ENCODE data around the gene ZNF730. TPM values are rescaled to one million over a fixed set of nuclear protein-coding genes. Genes with fewer than 3 reads are reported as not detected.

ZNF730 gene
- polyA plus RNA-seq, 1 of the 3 experiments (the other 2 are of a cell fraction) = 0.30 TPM

- Histone ChIP-seq H3K36me3 (replicated peaks in 1 of 2; ENCODE audit: control insufficient read depth in 1 of 2, insufficient read depth in 2 of 2, low read length in 1 of 2) (peaks cover 0 to 8% of the 10 kb centered on the region in 2 experiments), H3K27me3 (ENCODE audit: insufficient read depth) (no peaks in the 10 kb centered on the region), H3K9ac (no peak overlapping the region), H3K4me2 (no peak overlapping the region), H3K4me3 (ENCODE audit: low read depth in 2 of 2, low read length in 1 of 2) (no peak overlapping the region), H2AFZ (ENCODE audit: low read depth) (no peak overlapping the region), H3K27ac (ENCODE audit: low read depth in 2 of 2, low read length in 1 of 2) (no peak overlapping the region), H3K9me2 (no peaks in the 10 kb centered on the region), H3K4me1 (ENCODE audit: control insufficient read depth in 1 of 2, insufficient read depth in 2 of 2, low read depth in 1 of 2, low read length in 1 of 2) (no peaks in the 10 kb centered on the region), H3K9me3 (no peaks in the 10 kb centered on the region), H3K79me2 (ENCODE audit: insufficient read depth) (peaks cover 20% of the 10 kb centered on the region), H3F3A (replicated peaks; ENCODE audit: insufficient read depth) (no peaks in the 10 kb centered on the region), H4K20me1 (ENCODE audit: insufficient read depth) (no peaks in the 10 kb centered on the region)
- TF ChIP-seq EP300 (IDR thresholded peaks at IDR 0.05; ENCODE audit: borderline replicate concordance in 1 of 2, low read depth in 1 of 2, low read length in 1 of 2) (no peak), NFIC (IDR thresholded peaks at IDR 0.05; ENCODE audit: borderline replicate concordance) (no peak), RCOR1 (IDR thresholded peaks at IDR 0.05; ENCODE audit: low read length) (no peak), GABPA (IDR thresholded peaks at IDR 0.05; ENCODE audit: low read depth) (no peak), FOXM1 (IDR thresholded peaks at IDR 0.05; ENCODE audit: low read depth) (no peak), CHD2 (IDR thresholded peaks at IDR 0.05; ENCODE audit: low read length, partially characterized antibody) (no peak), MXI1 (IDR thresholded peaks at IDR 0.05; ENCODE audit: low read depth, low read length) (no peak), GATA2 (CRISPR knock-in tag; IDR thresholded peaks at IDR 0.05) (no peak), RFX5 (IDR thresholded peaks at IDR 0.05; ENCODE audit: low read length) (no peak), TAF1 (IDR thresholded peaks at IDR 0.05; ENCODE audit: borderline replicate concordance, low read depth, low read length) (no peak)
- ChIA-PET POLR2A (no interaction called here), CTCF (no interaction called here)
- no peak for DNase-seq
- WGBS (ENCODE audit: low lambda C conversion rate) = 73% methylated on average over 9 of the region's 9 CpGs
Observed at GRCh38 chr19:23093832-23094231, 23.0 kb upstream of the ZNF730 start.

GRCh38 chr19:23095418-23095817, 21.4 kb upstream of the ZNF730 start:
- H4K20me1 ChIP-seq (ENCODE audit: insufficient read depth) = no peaks in the 10 kb centered on the region
- no peak overlapping the region for H3K4me2 ChIP-seq
- no peak for TF ChIP-seq FOXJ3 (CRISPR knock-in tag; IDR thresholded peaks at IDR 0.05)
- TF ChIP-seq TAF1 (IDR thresholded peaks at IDR 0.05; ENCODE audit: borderline replicate concordance, low read depth, low read length) = no peak
- no peak for TF ChIP-seq MEF2A (IDR thresholded peaks at IDR 0.05; ENCODE audit: borderline replicate concordance, low read depth)
- no peak for TF ChIP-seq CHD2 (IDR thresholded peaks at IDR 0.05; ENCODE audit: low read length, partially characterized antibody)
- WGBS (ENCODE audit: low lambda C conversion rate) = 10% methylated on average over 1 of the region's 1 CpG
- no peaks in the 10 kb centered on the region for H3K9me3 ChIP-seq
- H3K4me1 ChIP-seq (ENCODE audit: control insufficient read depth in 1 of 2, insufficient read depth in 2 of 2, low read depth in 1 of 2, low read length in 1 of 2) = no peaks in the 10 kb centered on the region
- no peaks in the 10 kb centered on the region for H3K27me3 ChIP-seq (ENCODE audit: insufficient read depth)
- no peak overlapping the region for H3K27ac ChIP-seq (ENCODE audit: low read depth in 2 of 2, low read length in 1 of 2)
- H2AFZ ChIP-seq (ENCODE audit: low read depth) = no peak overlapping the region
- peaks cover 5% of the 10 kb centered on the region; the same call in 1 of the 2 replicates for H3K79me2 ChIP-seq (ENCODE audit: insufficient read depth)
- CTCF ChIA-PET = no interaction called here
- POLR2A ChIA-PET = no interaction called here
- H3K36me3 ChIP-seq (replicated peaks in 1 of 2; ENCODE audit: control insufficient read depth in 1 of 2, insufficient read depth in 2 of 2, low read length in 1 of 2) = peaks cover 9% of the 10 kb centered on the region in 2 experiments
- H3F3A ChIP-seq (replicated peaks; ENCODE audit: insufficient read depth) = no peaks in the 10 kb centered on the region
- H3K9ac ChIP-seq = no peak overlapping the region
- no peaks in the 10 kb centered on the region for H3K9me2 ChIP-seq
- no peak overlapping the region for H3K4me3 ChIP-seq (ENCODE audit: low read depth in 2 of 2, low read length in 1 of 2)
- no peak for DNase-seq

- peaks cover 9% of the 10 kb centered on the region in 2 experiments for H3K36me3 ChIP-seq (replicated peaks in 1 of 2; ENCODE audit: control insufficient read depth in 1 of 2, insufficient read depth in 2 of 2, low read length in 1 of 2)
- no peaks in the 10 kb centered on the region for H3K9me3 ChIP-seq
- no peak overlapping the region for H2AFZ ChIP-seq (ENCODE audit: low read depth)
- H3K27me3 ChIP-seq (ENCODE audit: insufficient read depth) = no peaks in the 10 kb centered on the region
- DNase-seq = no peak
- no peaks in the 10 kb centered on the region for H3F3A ChIP-seq (replicated peaks; ENCODE audit: insufficient read depth)
- H3K79me2 ChIP-seq (ENCODE audit: insufficient read depth) = no peaks in the 10 kb centered on the region; the same call in 1 of the 2 replicates
- TF ChIP-seq SIN3A (IDR thresholded peaks at IDR 0.05; ENCODE audit: borderline replicate concordance, low read depth, low read length) (no peak), ZBTB33 (IDR thresholded peaks at IDR 0.05; ENCODE audit: borderline replicate concordance, low read depth) (no peak), USF1 (IDR thresholded peaks at IDR 0.05; ENCODE audit: borderline replicate concordance, low read depth) (no peak), TAF1 (IDR thresholded peaks at IDR 0.05; ENCODE audit: borderline replicate concordance, low read depth, low read length) (no peak), FOXM1 (IDR thresholded peaks at IDR 0.05; ENCODE audit: low read depth) (no peak), MEF2A (IDR thresholded peaks at IDR 0.05; ENCODE audit: borderline replicate concordance, low read depth) (no peak), EP300 (IDR thresholded peaks at IDR 0.05; ENCODE audit: borderline replicate concordance in 1 of 2, low read depth in 1 of 2, low read length in 1 of 2) (no peak), NFIC (IDR thresholded peaks at IDR 0.05; ENCODE audit: borderline replicate concordance) (no peak)
- H3K27ac ChIP-seq (ENCODE audit: low read depth in 2 of 2, low read length in 1 of 2) = no peak overlapping the region
- no peak overlapping the region for H3K4me3 ChIP-seq (ENCODE audit: low read depth in 2 of 2, low read length in 1 of 2)
- ChIA-PET POLR2A (no interaction called here), CTCF (no interaction called here)
- H3K9ac ChIP-seq = no peak overlapping the region
- H3K4me1 ChIP-seq (ENCODE audit: control insufficient read depth in 1 of 2, insufficient read depth in 2 of 2, low read depth in 1 of 2, low read length in 1 of 2) = no peaks in the 10 kb centered on the region
- H3K9me2 ChIP-seq = no peaks in the 10 kb centered on the region
- WGBS (ENCODE audit: low lambda C conversion rate) = 63% methylated on average over 2 of the region's 2 CpGs
- no peak overlapping the region for H3K4me2 ChIP-seq
- H4K20me1 ChIP-seq (ENCODE audit: insufficient read depth) = no peaks in the 10 kb centered on the region
Observed at GRCh38 chr19:23098286-23098685, 18.5 kb upstream of the ZNF730 start.

Measured in SK-N-SH (cell line).